HG03521 (cell line): ENCODE measurements around the gene PAOX.
A peak's percentile ranks its signal among the peaks of the same experiment; 100 is the strongest.

Experiments used
- ATAC-seq: cut with Tn5 transposase; IDR thresholded peaks from one replicate; pipeline ENCODE4 v1.9.1; 2021; ENCODE audit warnings: mild to moderate bottlenecking, moderate library complexity; ENCODE audit not compliant: unreplicated experiment

PAOX gene

DNA sequence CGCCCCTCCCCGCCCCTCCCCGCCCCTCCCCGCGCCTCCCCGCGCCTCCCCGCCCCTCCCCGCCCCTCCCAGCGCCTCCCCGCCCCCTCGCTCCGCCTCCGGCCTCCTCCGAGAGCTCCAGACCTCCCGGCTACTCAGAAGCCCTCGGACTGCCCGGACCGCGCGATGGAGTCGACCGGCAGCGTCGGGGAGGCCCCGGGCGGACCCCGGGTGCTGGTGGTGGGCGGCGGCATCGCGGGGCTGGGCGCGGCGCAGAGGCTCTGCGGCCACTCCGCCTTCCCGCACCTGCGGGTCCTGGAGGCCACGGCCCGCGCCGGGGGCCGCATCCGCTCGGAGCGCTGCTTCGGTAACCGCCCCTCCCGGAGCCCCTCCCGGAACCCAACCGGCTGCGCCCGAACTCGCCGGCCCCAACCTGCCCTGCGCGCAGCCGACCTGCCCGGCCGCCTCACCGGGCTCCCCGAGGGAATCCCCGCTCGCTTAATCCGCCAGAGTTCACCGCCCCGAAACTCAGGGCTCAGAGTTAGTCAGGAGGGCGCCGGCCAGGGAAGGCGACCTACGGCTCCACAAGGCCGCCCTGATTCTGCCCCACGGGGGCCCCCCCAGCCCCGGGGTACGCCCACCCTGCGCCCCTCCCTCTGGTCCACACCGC is at the start of gene PAOX:
TSS of gene PAOX (plus strand) at position 111 of the 649 bp plus-strand sequence. CDS start at position 166, 55 bp downstream.
- ATAC-seq: peak; percentile 50

DNA sequence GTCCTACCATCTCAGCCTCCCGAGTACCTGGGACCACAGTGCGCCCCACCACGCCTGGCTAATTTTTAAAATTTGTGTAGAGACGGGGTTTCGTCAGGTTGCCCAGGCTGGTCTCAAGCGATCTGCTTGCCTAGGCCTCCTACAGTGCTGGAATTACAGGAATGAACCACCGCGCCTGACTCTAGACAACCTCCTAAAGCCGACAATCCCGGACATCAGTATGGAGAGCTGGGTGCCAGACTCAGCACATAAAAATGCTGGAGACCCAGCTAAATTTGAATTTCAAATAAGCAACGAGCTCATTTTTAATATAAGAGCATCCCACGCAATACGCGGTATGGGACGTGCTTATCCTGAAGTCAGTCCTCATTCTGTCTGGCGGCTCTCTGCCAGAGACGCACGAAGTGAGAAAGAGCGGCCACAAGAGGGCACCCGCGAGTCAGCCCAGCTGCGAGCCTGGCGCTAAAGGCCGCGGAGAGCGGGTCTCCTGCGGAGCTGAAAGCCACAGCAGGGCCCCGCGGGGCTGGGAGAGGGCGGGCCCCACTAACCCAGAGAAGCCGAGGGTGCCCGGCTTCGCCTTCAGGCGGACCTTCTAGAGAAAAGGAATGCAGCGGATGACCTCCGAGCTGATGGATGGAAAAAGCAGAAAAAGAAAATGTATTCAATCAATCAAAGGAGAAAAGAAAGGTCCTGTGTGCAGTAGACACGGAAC is 49.4 kb upstream of the PAOX start:
- ATAC-seq: peak; percentile 71

DNA sequence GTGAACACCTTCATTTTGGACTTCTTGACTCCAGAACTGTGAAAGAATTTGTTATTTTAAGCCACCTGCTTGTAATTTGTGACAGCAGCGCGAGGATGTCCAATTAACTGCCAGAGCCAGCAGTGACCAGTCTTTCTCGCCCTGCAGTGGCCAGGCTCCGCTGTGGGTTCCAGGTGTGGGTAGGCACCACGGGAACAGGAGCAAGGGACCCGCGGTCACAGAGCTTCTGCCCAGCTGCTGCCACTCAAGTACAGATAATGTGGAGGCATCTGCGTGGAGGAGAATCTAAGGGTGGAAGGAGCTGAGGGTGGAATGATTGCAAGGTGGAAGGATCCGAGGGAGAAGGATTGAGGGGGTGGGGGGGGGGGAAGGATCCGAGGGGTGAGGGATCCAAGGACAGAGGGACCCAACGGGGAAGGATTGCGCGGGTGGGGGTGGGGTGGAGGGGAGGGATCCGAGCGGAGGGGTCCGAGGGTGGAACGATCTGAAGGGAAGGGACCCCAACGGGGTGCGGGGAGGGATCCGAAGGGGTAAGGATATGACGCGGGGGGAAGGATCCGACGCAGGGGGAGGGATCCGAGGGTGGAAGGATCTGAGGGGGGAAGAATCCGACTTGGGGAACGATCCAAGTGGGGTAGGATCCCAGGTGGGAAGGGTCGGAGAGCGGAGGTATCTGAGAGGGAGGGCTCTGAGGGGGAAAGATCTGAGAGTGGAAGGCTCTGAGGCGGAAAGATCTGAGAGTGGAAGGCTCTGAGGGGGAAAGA is 45.9 kb upstream of the PAOX start:
- no peak for ATAC-seq

DNA sequence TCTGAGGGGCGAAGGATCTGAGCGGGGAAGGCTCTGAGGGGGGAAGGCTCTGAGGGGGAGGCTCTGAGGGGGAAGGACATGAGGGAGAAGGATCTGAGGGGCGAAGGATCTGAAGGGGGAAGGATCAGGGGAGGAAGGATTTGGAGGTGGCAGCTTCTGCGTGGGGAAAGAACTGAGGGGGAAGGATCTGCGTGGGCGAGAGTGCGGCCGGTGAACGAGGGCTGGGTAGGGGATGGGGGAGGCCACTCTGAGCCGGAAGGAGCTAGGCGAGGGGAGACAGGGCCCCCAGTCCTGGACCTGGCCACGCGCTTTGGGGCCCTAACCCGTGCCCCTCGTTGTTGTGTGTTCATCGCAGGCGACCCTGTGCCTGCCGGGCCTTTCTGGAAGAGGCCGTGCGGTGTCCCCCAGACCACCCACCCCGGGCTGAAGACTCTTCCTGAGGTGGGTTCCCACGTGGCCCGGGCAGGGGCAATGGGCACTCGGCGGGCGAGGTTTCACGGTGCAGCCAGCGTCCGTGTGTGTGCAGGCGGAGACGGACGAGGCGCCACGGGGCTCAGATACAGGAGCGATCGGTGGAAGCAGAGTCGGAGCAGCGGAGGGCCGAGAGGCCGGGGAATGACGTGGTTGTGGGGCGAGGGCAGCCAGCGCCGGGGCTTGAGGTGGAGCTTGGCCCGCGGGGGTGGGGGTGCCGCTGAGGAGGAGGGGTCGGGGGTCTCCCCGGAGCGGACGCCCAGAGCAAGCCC is 44.4 kb upstream of the PAOX start:
- no peak for ATAC-seq

GRCh38 chr10:133335246-133336117 is 43.6 kb upstream of the PAOX start:
- no peak for ATAC-seq

GRCh38 chr10:133336118-133336576 is 42.9 kb upstream of the PAOX start:
- no peak for ATAC-seq

DNA sequence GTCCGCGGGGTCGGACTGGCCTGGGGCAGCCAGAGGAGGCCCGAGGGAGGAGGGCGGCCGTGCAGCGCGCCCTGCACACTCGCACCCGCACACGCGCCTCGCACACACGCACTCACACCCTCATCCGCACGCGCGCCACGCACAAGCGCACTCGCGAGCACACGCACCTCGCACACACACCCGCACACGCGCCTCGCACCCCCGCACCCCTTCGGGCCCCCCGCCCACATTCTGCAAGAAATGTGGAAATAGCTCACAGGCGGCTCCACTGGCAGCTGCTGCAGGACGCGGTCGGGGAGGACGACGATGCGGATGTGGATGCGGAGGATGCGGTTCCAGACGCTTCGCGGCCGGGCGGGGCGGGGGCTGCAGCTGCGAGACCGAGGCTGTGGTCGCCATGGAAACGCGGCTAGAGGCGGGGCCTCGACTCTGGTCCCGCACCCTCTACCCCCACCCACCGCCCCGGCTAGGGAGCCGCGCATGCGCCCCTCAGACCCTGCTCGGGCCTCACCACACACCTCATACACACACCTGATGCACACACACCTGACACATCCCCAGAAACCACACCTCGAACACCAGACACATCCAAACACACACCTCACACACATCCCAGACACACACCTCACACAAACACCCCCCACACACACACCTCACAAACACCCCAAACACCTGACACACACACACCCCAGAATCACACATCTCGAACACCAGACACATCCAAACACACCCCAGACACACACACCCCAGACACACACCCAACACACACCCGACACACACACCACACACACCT is 42.3 kb upstream of the PAOX start, which contains the start of gene CALY:
TSS of gene CALY (minus strand) at position 320 of the 793 bp plus-strand sequence. CDS start 7,907 bp downstream, outside the sequence.
- ATAC-seq: no peak

GRCh38 chr10:133337370-133337725 is 41.7 kb upstream of the PAOX start:
- no peak for ATAC-seq

DNA sequence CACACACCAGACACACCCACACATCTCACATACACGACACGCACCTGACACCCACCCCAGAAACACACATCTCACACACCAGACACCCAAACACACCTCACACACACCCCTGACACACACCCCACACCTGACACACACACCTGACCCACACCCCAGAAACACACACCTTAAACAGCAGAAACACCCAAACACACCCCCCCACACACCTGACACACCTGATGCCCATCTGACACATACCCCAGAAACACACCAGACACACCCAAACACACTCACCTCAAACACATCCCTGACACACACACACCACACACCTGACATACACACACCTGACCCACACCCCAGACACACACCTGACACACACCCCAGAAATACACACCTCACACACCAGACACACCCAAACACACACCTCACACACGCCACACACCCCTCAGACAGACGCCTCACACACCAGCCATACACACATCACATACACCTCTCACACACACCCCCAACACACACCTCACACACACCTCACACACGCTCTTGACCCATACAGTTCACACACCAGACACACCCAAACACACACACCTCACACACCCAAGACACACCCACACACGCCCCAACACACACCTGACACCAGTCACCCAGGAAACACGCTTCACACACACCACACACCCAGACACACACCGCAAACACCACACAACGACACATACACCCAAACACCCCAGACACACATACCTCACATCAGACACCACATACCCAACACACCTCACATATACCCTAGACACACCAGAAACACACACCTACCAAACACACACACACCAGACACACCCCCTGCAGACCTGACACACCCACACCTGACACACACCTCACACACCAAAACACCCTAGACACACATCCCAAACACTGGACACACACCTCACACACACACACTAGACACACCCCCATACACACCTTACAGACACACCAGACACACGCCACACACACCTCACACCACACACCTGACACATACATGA is 40.7 kb upstream of the PAOX start:
- no peak for ATAC-seq

- ATAC-seq: no peak
Observed at GRCh38 chr10:133339708-133340380, 39.2 kb upstream of the PAOX start.

GRCh38 chr10:133341983-133342382 is 37.1 kb upstream of the PAOX start:
- no peak for ATAC-seq

DNA sequence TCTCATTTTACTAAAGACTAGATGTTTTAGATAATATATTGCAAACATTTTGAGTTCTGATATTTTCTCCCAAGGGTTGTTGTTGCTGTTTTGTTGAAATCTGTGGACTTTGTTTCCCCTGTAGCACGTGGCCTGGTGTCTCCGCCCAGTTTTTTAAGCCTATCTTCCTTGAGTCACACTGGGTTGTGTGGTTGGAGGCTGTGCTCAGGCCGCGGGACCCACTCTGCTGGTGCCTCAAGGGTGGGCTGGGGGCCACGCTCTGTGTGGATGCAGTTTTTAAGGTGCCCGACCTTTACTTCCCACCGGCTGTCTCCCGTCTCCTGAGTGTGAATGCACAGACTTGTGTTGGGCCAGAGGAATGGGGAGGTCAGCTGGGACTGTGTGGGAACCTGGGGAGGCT is 36.1 kb upstream of the PAOX start:
- ATAC-seq: no peak

GRCh38 chr10:133343558-133343957 is 35.5 kb upstream of the PAOX start:
- ATAC-seq: no peak

DNA sequence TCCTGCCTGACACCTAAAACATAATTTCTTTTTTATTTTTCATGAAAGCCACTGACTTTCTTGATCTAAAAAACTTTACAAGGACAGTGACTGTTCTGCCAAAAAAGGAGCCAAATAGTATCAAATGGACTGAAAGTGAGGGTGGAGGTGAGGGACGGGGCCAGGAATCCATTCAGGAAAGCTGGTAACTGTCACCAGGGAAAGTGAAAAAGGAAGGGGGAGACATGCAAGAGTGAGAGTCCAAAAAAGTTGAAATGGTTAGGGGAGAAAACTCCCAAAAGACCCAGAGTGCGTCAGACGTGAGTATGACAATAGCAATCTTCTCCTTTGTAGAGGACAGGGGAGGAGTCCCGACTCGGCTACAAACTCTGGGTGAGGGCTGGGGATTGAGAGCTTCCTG is 34.8 kb upstream of the PAOX start:
- no peak for ATAC-seq

DNA sequence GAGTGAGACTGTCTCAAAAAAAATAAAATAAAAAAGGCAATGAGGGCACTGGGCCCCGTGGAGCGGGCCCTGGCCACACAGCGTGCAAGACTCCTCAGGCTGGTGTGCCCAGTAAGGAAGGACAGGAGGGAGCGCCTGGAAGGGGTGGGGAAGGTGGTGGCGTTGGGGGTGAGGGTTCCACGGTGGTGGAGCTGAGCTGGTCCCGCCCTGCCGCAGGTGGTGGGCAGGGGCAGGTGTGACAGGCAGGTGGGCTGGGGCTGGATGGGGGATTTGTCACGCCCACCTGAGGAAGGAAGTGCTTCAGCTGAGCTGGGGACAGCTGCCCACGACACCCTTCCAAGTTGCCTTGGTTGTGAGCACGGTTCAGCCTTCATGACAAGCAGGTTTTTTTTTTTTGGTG is 32.6 kb upstream of the PAOX start:
- ATAC-seq: no peak

DNA sequence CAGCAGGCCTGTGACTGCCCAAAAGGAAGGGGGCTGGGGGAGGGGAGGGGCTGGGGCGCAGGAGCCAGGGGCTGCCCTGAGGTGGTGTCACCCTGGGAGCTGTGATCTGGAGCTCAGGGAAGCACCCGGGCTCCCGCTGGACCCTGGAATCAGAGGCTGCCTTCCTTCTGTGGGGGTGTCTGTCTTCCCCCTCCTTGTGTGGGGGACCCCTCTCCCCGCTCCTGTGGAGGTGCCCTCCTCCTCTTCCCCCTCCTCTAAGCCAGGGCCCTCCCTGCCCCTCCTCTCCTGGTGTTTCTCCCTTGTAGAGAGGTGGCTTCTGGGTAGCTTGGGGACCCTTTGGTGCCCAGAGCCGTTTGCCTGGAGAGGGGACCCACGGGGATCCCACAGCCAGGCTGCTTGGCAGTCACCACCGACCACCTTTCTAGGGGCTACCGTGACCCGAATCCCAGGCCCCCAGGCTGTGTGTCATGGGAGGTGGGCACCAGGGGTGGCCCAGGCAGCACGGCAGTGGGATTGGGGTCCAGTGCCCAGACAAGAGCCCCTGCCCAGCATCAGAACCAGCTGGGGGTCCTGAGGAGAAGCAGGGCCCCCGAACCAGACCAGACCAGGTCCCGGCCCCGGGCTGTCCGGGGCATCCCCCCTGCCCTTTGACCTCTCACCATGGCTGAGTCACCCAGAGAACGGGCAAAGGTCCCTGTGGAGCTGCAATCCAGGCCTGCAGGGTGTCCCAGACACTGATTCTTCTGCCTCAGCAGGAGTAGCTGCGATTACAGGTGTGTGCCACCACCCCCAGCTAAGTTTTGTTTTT is 31.1 kb upstream of the PAOX start:
- ATAC-seq: no peak

DNA sequence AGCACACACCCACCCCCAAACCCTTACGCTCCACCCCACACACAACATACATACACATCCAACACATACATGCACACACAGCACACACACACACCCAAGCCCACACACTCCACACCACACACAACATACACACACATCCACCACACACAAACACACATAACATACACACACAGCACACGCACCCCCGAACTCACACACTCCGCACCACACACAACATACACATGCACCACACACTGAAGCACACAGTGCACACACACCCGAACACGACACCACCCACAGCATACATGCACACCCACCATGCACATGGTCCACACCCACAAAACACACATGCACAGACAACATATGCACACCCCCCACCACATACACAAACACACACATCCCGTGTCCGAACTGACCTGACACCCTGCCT is 29.9 kb upstream of the PAOX start:
- no peak for ATAC-seq
